ENCODE results near the gene PRR19.
A peak's percentile ranks its signal among the peaks of the same experiment; 100 is the strongest.

Gene PRR19

GRCh38 chr19:42322305-42322704, 20.4 kb downstream of the PRR19 start:
- Histone ChIP-seq H3K4me1 (ENCODE audit: control insufficient read depth, insufficient read depth, low read length, poor library complexity, severe bottlenecking) (peaks cover 8% of the 10 kb centered on the region), H3K27ac (ENCODE audit: low read depth, low read length, severe bottlenecking) (no peak overlapping the region), H3K36me3 (ENCODE audit: control insufficient read depth, insufficient read depth, low read length) (no peaks in the 10 kb centered on the region), H3K9me3 (ENCODE audit: control insufficient read depth, low read length) (no peaks in the 10 kb centered on the region), H3K4me3 (ENCODE audit: extremely low read depth, insufficient read depth, low read length, poor library complexity, severe bottlenecking) (no peak overlapping the region)
- 78 to 80% methylated on average over 7 of the region's 9 CpGs for WGBS, 2 experiments (ENCODE audit: insufficient coverage in 2 of 2)

- Histone ChIP-seq H3K27ac (ENCODE audit: low read depth, low read length, severe bottlenecking) (no peak overlapping the region), H3K9me3 (ENCODE audit: control insufficient read depth, low read length) (no peaks in the 10 kb centered on the region), H3K36me3 (ENCODE audit: control insufficient read depth, insufficient read depth, low read length) (no peaks in the 10 kb centered on the region), H3K4me1 (ENCODE audit: control insufficient read depth, insufficient read depth, low read length, poor library complexity, severe bottlenecking) (peaks cover 8% of the 10 kb centered on the region), H3K4me3 (ENCODE audit: extremely low read depth, insufficient read depth, low read length, poor library complexity, severe bottlenecking) (no peak overlapping the region)
- WGBS, 2 experiments (ENCODE audit: insufficient coverage in 2 of 2): 10 to 12% methylated on average over 21 to 29 of the region's 29 CpGs
Observed at GRCh38 chr19:42323473-42323851, 21.5 kb downstream of the PRR19 start.

- Histone ChIP-seq H3K4me1 (ENCODE audit: control insufficient read depth, insufficient read depth, low read length, poor library complexity, severe bottlenecking) (peaks cover 8% of the 10 kb centered on the region), H3K36me3 (ENCODE audit: control insufficient read depth, insufficient read depth, low read length) (no peaks in the 10 kb centered on the region), H3K27ac (ENCODE audit: low read depth, low read length, severe bottlenecking) (no peak overlapping the region), H3K9me3 (ENCODE audit: control insufficient read depth, low read length) (no peaks in the 10 kb centered on the region), H3K4me3 (ENCODE audit: extremely low read depth, insufficient read depth, low read length, poor library complexity, severe bottlenecking) (peak overlapping the region; percentile 22)
- WGBS, 2 experiments (ENCODE audit: insufficient coverage in 2 of 2): 3 to 4% methylated on average over 52 to 63 of the region's 92 CpGs
Observed at GRCh38 chr19:42323852-42324654, 22.1 kb downstream of the PRR19 start.

- Histone ChIP-seq H3K27ac (ENCODE audit: low read depth, low read length, severe bottlenecking) (no peak overlapping the region), H3K4me3 (ENCODE audit: extremely low read depth, insufficient read depth, low read length, poor library complexity, severe bottlenecking) (peak overlapping the region; percentile 22), H3K36me3 (ENCODE audit: control insufficient read depth, insufficient read depth, low read length) (no peaks in the 10 kb centered on the region), H3K9me3 (ENCODE audit: control insufficient read depth, low read length) (no peaks in the 10 kb centered on the region), H3K4me1 (ENCODE audit: control insufficient read depth, insufficient read depth, low read length, poor library complexity, severe bottlenecking) (peaks cover 8% of the 10 kb centered on the region)
- 5 to 7% methylated on average over 25 to 30 of the region's 38 CpGs for WGBS, 2 experiments (ENCODE audit: insufficient coverage in 2 of 2)
Observed at GRCh38 chr19:42324655-42325307, 22.8 kb downstream of the PRR19 start.

- H3K4me3 ChIP-seq (ENCODE audit: extremely low read depth, insufficient read depth, low read length, poor library complexity, severe bottlenecking): peak within 1 kb of the TSS; percentile 99
- 0 to 1% methylated on average over 18 to 36 of the region's 45 CpGs for WGBS, 2 experiments (ENCODE audit: insufficient coverage in 2 of 2)
- no peaks in the 10 kb centered on the region for H3K36me3 ChIP-seq (ENCODE audit: control insufficient read depth, insufficient read depth, low read length)
- H3K9me3 ChIP-seq (ENCODE audit: control insufficient read depth, low read length): no peaks in the 10 kb centered on the region
- peak within 1 kb of the TSS; percentile 41 for H3K27ac ChIP-seq (ENCODE audit: low read depth, low read length, severe bottlenecking)
- H3K4me1 ChIP-seq (ENCODE audit: control insufficient read depth, insufficient read depth, low read length, poor library complexity, severe bottlenecking): peaks cover 8% of the 10 kb centered on the region
Observed at GRCh38 chr19:42325308-42325895, 23.5 kb downstream of the PRR19 start, which contains the start of gene MEGF8. Gene MEGF8 (plus strand): TSS chr19:42325635. CDS start chr19:42326244, 609 bp downstream.

GRCh38 chr19:42325896-42326771, 24.2 kb downstream of the PRR19 start:
- Histone ChIP-seq H3K9me3 (ENCODE audit: control insufficient read depth, low read length) (no peaks in the 10 kb centered on the region), H3K27ac (ENCODE audit: low read depth, low read length, severe bottlenecking) (peak overlapping the region; percentile 41), H3K4me1 (ENCODE audit: control insufficient read depth, insufficient read depth, low read length, poor library complexity, severe bottlenecking) (peaks cover 8% of the 10 kb centered on the region), H3K4me3 (ENCODE audit: extremely low read depth, insufficient read depth, low read length, poor library complexity, severe bottlenecking) (peak overlapping the region; percentile 99), H3K36me3 (ENCODE audit: control insufficient read depth, insufficient read depth, low read length) (no peaks in the 10 kb centered on the region)
- 6 to 7% methylated on average over 36 of the region's 37 CpGs for WGBS, 2 experiments (ENCODE audit: insufficient coverage in 2 of 2)

GRCh38 chr19:42326969-42327368, 25.0 kb downstream of the PRR19 start:
- Histone ChIP-seq H3K9me3 (ENCODE audit: control insufficient read depth, low read length) (no peaks in the 10 kb centered on the region), H3K27ac (ENCODE audit: low read depth, low read length, severe bottlenecking) (no peak overlapping the region), H3K4me1 (ENCODE audit: control insufficient read depth, insufficient read depth, low read length, poor library complexity, severe bottlenecking) (peaks cover 8% of the 10 kb centered on the region), H3K36me3 (ENCODE audit: control insufficient read depth, insufficient read depth, low read length) (no peaks in the 10 kb centered on the region), H3K4me3 (ENCODE audit: extremely low read depth, insufficient read depth, low read length, poor library complexity, severe bottlenecking) (no peak overlapping the region)

GRCh38 chr19:42327381-42327780, 25.4 kb downstream of the PRR19 start:
- Histone ChIP-seq H3K27ac (ENCODE audit: low read depth, low read length, severe bottlenecking) (no peak overlapping the region), H3K36me3 (ENCODE audit: control insufficient read depth, insufficient read depth, low read length) (no peaks in the 10 kb centered on the region), H3K9me3 (ENCODE audit: control insufficient read depth, low read length) (no peaks in the 10 kb centered on the region), H3K4me3 (ENCODE audit: extremely low read depth, insufficient read depth, low read length, poor library complexity, severe bottlenecking) (no peak overlapping the region), H3K4me1 (ENCODE audit: control insufficient read depth, insufficient read depth, low read length, poor library complexity, severe bottlenecking) (peaks cover 8% of the 10 kb centered on the region)
- WGBS, 2 experiments (ENCODE audit: insufficient coverage in 2 of 2): 90 to 98% methylated on average over 4 of the region's 5 CpGs

GRCh38 chr19:42328106-42328505, 26.2 kb downstream of the PRR19 start:
- Histone ChIP-seq H3K9me3 (ENCODE audit: control insufficient read depth, low read length) (no peaks in the 10 kb centered on the region), H3K27ac (ENCODE audit: low read depth, low read length, severe bottlenecking) (no peak overlapping the region), H3K4me3 (ENCODE audit: extremely low read depth, insufficient read depth, low read length, poor library complexity, severe bottlenecking) (no peak overlapping the region), H3K4me1 (ENCODE audit: control insufficient read depth, insufficient read depth, low read length, poor library complexity, severe bottlenecking) (peaks cover 8% of the 10 kb centered on the region), H3K36me3 (ENCODE audit: control insufficient read depth, insufficient read depth, low read length) (no peaks in the 10 kb centered on the region)
- WGBS, 2 experiments (ENCODE audit: insufficient coverage in 2 of 2): 86 to 88% methylated on average over 1 of the region's 1 CpG

- Histone ChIP-seq H3K4me3 (ENCODE audit: extremely low read depth, insufficient read depth, low read length, poor library complexity, severe bottlenecking) (no peak overlapping the region), H3K27ac (ENCODE audit: low read depth, low read length, severe bottlenecking) (no peak overlapping the region), H3K36me3 (ENCODE audit: control insufficient read depth, insufficient read depth, low read length) (no peaks in the 10 kb centered on the region), H3K4me1 (ENCODE audit: control insufficient read depth, insufficient read depth, low read length, poor library complexity, severe bottlenecking) (peaks cover 8% of the 10 kb centered on the region), H3K9me3 (ENCODE audit: control insufficient read depth, low read length) (no peaks in the 10 kb centered on the region)
- 73 to 76% methylated on average over 2 of the region's 2 CpGs for WGBS, 2 experiments (ENCODE audit: insufficient coverage in 2 of 2)
Observed at GRCh38 chr19:42328854-42329253, 26.9 kb downstream of the PRR19 start.
